Measurements from ENCODE around the gene PMFBP1.

The PMFBP1 gene, protein sequence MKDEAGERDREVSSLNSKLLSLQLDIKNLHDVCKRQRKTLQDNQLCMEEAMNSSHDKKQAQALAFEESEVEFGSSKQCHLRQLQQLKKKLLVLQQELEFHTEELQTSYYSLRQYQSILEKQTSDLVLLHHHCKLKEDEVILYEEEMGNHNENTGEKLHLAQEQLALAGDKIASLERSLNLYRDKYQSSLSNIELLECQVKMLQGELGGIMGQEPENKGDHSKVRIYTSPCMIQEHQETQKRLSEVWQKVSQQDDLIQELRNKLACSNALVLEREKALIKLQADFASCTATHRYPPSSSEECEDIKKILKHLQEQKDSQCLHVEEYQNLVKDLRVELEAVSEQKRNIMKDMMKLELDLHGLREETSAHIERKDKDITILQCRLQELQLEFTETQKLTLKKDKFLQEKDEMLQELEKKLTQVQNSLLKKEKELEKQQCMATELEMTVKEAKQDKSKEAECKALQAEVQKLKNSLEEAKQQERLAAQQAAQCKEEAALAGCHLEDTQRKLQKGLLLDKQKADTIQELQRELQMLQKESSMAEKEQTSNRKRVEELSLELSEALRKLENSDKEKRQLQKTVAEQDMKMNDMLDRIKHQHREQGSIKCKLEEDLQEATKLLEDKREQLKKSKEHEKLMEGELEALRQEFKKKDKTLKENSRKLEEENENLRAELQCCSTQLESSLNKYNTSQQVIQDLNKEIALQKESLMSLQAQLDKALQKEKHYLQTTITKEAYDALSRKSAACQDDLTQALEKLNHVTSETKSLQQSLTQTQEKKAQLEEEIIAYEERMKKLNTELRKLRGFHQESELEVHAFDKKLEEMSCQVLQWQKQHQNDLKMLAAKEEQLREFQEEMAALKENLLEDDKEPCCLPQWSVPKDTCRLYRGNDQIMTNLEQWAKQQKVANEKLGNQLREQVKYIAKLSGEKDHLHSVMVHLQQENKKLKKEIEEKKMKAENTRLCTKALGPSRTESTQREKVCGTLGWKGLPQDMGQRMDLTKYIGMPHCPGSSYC

DNA sequence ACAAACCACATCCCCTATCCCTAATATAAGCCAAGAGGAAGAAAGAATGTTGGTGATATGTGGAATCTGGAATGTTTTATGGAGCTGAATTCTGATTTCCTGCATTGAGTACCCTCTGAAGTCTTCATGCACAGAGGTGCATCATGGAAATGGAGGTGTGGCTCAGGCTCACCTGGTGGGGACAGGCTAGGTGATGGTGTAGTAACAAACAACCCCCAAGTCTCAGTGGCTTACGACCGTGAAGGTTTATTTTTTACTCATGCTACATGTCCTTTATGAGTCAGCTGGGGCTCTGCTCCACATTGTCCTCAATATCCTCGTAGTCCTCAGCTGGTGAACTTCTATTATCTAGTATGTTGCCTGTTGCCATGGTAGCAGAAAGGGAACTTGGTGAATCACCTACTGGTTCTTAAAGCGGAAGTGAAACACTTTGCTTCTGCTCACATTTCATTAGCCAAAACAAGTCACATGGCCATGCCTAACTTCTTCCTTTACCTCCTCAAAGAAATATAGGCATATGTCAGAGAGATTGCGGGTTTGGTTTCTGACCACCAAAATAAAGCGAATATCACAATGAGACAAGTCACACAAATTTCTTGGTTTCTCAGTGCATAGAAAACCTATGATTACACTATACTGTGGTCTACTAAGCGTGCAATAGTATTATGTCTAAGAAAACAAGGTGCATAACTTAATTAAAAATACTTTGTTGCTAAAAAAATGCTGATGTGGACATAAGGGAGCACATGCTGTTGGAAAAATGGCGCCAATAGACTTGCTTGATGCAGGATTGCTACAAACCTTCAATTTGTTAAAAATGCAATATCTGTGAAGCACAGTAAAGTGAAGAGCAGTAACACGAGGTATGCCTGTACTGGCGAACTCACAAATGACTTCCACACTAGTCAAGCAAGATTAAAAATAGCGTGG lies at the start of gene PMFBP1:
Gene PMFBP1, minus strand, starts transcription at position 51 of the 930 bp plus-strand sequence. CDS start 947 bp downstream, outside the sequence.
- Histone ChIP-seq H3K4me1 (ENCODE audit: control insufficient read depth in 2 of 2, insufficient read depth in 2 of 2, low read length in 2 of 2) (no peaks in the 10 kb centered on the region), H3K27me3 (ENCODE audit: control insufficient read depth in 2 of 2, insufficient read depth in 2 of 2, low read length in 2 of 2) (no peaks in the 10 kb centered on the region), H3K9me3 (ENCODE audit: control insufficient read depth in 2 of 2, low read length in 2 of 2) (no peaks in the 10 kb centered on the region), H3K36me3 (ENCODE audit: control insufficient read depth in 2 of 2, insufficient read depth in 2 of 2, low read length in 2 of 2) (no peaks in the 10 kb centered on the region), H3K4me3 (ENCODE audit: low read length in 2 of 2) (no peak within 1 kb of the TSS), H3K9ac (ENCODE audit: low read depth in 1 of 2, low read length in 2 of 2) (no peak within 1 kb of the TSS), H3K27ac (ENCODE audit: low read depth in 2 of 2, low read length in 2 of 2) (no peak within 1 kb of the TSS)

DNA sequence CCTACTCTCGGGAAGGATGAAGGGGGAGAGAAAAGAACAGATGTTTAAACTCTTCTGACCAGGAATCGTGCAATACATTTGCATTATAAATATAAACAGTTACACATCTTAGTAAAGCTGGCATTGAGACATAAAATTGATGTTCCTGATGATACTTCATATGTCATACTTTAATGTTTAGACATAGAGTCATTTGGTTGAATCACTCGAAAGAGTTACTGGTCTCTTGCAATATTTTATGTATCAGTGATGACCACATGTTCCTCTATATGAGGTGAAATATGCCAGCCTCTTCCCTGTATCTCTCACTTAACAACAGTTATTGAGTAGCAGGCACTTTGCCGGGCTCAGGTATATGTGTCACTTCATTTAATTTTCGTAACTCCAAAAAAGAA lies 49.7 kb upstream of the PMFBP1 start:
- no peaks in the 10 kb centered on the region for H3K36me3 ChIP-seq (ENCODE audit: control insufficient read depth in 2 of 2, insufficient read depth in 2 of 2, low read length in 2 of 2)
- H3K4me3 ChIP-seq (ENCODE audit: low read length in 2 of 2), result no peak overlapping the region
- no peaks in the 10 kb centered on the region for H3K9me3 ChIP-seq (ENCODE audit: control insufficient read depth in 2 of 2, low read length in 2 of 2)
- H3K9ac ChIP-seq (ENCODE audit: low read depth in 1 of 2, low read length in 2 of 2), result no peak overlapping the region
- peaks cover 0 to 2% of the 10 kb centered on the region in 2 donors for H3K4me1 ChIP-seq (ENCODE audit: control insufficient read depth in 2 of 2, insufficient read depth in 2 of 2, low read length in 2 of 2)
- H3K27ac ChIP-seq (ENCODE audit: low read depth in 2 of 2, low read length in 2 of 2), result no peak overlapping the region
- no peaks in the 10 kb centered on the region for H3K27me3 ChIP-seq (ENCODE audit: control insufficient read depth in 2 of 2, insufficient read depth in 2 of 2, low read length in 2 of 2)

DNA sequence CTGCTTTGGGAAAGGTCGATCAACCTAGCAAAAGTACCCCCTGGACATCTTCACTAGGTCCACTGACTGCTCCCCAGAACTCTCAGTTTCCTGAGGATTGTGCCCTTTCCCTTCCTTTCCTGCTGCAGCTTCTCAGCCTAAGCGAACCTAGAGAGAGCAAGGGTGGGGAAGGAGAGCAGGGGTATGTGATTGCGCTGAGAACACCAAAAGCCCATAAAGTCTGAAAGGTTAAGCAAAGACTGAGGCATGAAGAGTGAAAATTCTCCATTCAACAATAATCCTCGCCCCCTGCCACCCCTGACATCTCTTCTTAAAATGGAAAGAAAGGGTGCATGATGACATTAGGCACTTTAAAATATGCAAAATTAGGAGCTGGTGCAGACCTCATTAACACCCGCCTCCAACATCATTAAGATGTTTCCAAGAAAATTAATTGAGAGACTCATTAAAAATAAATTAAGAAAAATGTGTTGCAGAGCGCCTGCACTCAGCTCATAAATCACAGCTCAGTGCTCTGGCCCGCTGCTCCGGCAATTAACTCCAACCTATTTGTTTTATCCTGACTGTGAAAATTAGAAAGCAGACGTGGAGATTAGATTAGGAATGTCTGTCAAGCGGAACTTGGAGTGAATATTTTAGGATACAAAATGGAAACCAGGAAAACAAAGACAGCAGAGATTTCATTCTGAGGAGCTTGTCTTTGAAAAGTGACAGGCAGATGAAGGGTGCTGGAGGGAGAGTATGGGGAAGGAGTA lies 49.1 kb upstream of the PMFBP1 start:
- no peak overlapping the region for H3K27ac ChIP-seq (ENCODE audit: low read depth in 2 of 2, low read length in 2 of 2)
- H3K9ac ChIP-seq (ENCODE audit: low read depth in 1 of 2, low read length in 2 of 2), result no peak overlapping the region
- no peaks in the 10 kb centered on the region for H3K36me3 ChIP-seq (ENCODE audit: control insufficient read depth in 2 of 2, insufficient read depth in 2 of 2, low read length in 2 of 2)
- H3K4me1 ChIP-seq (ENCODE audit: control insufficient read depth in 2 of 2, insufficient read depth in 2 of 2, low read length in 2 of 2), result peaks cover 0 to 2% of the 10 kb centered on the region in 2 donors
- H3K9me3 ChIP-seq (ENCODE audit: control insufficient read depth in 2 of 2, low read length in 2 of 2), result no peaks in the 10 kb centered on the region
- no peak overlapping the region for H3K4me3 ChIP-seq (ENCODE audit: low read length in 2 of 2)
- H3K27me3 ChIP-seq (ENCODE audit: control insufficient read depth in 2 of 2, insufficient read depth in 2 of 2, low read length in 2 of 2), result no peaks in the 10 kb centered on the region

DNA sequence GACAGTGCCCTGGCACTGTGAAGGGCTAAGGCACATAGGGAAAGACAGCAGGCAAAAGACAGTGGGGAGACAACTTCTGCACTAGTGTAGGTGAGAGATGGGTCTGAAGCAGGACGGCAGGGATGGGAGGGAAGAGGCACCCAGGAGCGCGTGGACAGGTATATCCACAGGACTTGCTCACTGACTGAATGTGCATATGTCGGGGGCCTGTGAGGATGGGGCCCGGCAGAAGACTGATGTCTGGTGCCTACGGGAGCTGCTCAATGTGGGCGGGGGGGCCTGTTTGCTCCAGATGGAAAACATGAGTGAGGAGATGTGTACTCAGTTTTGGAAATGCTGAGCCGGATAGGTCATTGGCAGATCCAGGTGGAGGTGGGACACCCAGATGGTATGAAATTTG lies 47.3 kb upstream of the PMFBP1 start:
- Histone ChIP-seq H3K27me3 (ENCODE audit: control insufficient read depth in 2 of 2, insufficient read depth in 2 of 2, low read length in 2 of 2) (no peaks in the 10 kb centered on the region), H3K27ac (ENCODE audit: low read depth in 2 of 2, low read length in 2 of 2) (no peak overlapping the region), H3K9me3 (ENCODE audit: control insufficient read depth in 2 of 2, low read length in 2 of 2) (no peaks in the 10 kb centered on the region), H3K4me3 (ENCODE audit: low read length in 2 of 2) (no peak overlapping the region), H3K9ac (ENCODE audit: low read depth in 1 of 2, low read length in 2 of 2) (no peak overlapping the region), H3K36me3 (ENCODE audit: control insufficient read depth in 2 of 2, insufficient read depth in 2 of 2, low read length in 2 of 2) (no peaks in the 10 kb centered on the region), H3K4me1 (ENCODE audit: control insufficient read depth in 2 of 2, insufficient read depth in 2 of 2, low read length in 2 of 2) (no peaks in the 10 kb centered on the region)

DNA sequence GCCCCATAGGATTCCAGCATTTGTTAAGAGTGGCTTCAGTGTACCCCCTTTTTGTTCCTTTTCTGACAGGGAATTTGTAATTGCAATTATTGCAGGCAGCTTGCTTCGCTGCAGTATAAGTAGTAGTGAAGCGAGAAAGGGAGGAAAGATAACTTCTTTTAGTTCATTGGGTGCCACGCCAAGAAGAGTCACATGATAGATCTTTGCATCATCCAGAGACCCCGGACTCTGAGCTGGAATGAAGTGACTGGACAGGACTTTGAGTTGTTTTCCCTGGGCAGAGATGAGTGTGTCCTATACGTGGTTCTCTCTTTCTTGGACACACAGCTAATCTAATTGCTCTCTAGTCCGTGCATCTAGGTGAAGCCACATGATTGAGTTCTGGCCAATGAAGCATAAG lies 44.8 kb upstream of the PMFBP1 start:
- H3K27ac ChIP-seq (ENCODE audit: low read depth in 2 of 2, low read length in 2 of 2), result no peak overlapping the region
- no peaks in the 10 kb centered on the region for H3K36me3 ChIP-seq (ENCODE audit: control insufficient read depth in 2 of 2, insufficient read depth in 2 of 2, low read length in 2 of 2)
- H3K27me3 ChIP-seq (ENCODE audit: control insufficient read depth in 2 of 2, insufficient read depth in 2 of 2, low read length in 2 of 2), result no peaks in the 10 kb centered on the region
- H3K9ac ChIP-seq (ENCODE audit: low read depth in 1 of 2, low read length in 2 of 2), result no peak overlapping the region
- no peaks in the 10 kb centered on the region for H3K4me1 ChIP-seq (ENCODE audit: control insufficient read depth in 2 of 2, insufficient read depth in 2 of 2, low read length in 2 of 2)
- H3K9me3 ChIP-seq (ENCODE audit: control insufficient read depth in 2 of 2, low read length in 2 of 2), result no peaks in the 10 kb centered on the region
- H3K4me3 ChIP-seq (ENCODE audit: low read length in 2 of 2), result no peak overlapping the region

DNA sequence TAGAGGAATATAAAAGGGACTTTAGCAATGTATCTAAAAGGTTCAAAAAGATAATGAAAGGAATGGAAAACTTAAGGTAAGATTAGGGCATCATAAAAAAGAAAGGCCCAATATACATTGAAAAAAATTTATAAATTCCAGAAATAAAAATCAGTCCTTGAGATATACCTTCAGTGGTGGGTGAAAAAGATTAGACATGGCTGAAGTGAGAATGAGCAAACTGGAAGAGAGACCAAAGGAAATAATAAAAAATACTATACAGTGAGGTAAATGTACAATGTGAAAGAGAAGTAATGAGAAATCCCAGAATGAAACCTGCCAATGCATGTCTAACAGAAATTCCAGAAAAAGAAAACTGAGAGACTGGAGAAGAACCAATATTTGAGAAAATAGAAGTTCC lies 42.9 kb upstream of the PMFBP1 start:
- H3K27ac ChIP-seq (ENCODE audit: low read depth in 2 of 2, low read length in 2 of 2), result no peak overlapping the region
- no peaks in the 10 kb centered on the region for H3K9me3 ChIP-seq (ENCODE audit: control insufficient read depth in 2 of 2, low read length in 2 of 2)
- no peak overlapping the region for H3K4me3 ChIP-seq (ENCODE audit: low read length in 2 of 2)
- no peak overlapping the region for H3K9ac ChIP-seq (ENCODE audit: low read depth in 1 of 2, low read length in 2 of 2)
- H3K27me3 ChIP-seq (ENCODE audit: control insufficient read depth in 2 of 2, insufficient read depth in 2 of 2, low read length in 2 of 2), result no peaks in the 10 kb centered on the region
- no peaks in the 10 kb centered on the region for H3K4me1 ChIP-seq (ENCODE audit: control insufficient read depth in 2 of 2, insufficient read depth in 2 of 2, low read length in 2 of 2)
- no peaks in the 10 kb centered on the region for H3K36me3 ChIP-seq (ENCODE audit: control insufficient read depth in 2 of 2, insufficient read depth in 2 of 2, low read length in 2 of 2)

DNA sequence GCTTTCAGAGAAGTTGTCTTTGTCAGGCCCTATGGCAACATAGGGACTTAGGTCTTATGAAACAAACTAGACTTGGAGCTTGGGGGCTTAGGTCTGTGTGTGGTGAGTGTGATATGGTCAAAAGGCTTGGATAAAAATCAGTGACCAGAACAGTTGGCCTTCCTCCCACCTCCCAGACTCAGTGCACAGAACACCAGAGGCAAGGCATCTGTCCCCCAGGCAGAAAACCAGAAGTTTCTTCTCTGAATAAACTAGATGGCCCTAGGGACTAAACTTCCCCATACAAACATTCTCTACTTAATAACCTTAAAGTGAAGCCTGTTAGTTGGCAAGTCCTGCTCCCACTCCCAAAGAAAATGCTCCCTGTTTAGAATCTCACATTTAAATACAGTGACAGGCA lies 39.2 kb upstream of the PMFBP1 start:
- Histone ChIP-seq H3K4me1 (ENCODE audit: control insufficient read depth in 2 of 2, insufficient read depth in 2 of 2, low read length in 2 of 2) (no peaks in the 10 kb centered on the region), H3K9me3 (ENCODE audit: control insufficient read depth in 2 of 2, low read length in 2 of 2) (no peaks in the 10 kb centered on the region), H3K9ac (ENCODE audit: low read depth in 1 of 2, low read length in 2 of 2) (no peak overlapping the region), H3K4me3 (ENCODE audit: low read length in 2 of 2) (no peak overlapping the region), H3K27ac (ENCODE audit: low read depth in 2 of 2, low read length in 2 of 2) (no peak overlapping the region), H3K27me3 (ENCODE audit: control insufficient read depth in 2 of 2, insufficient read depth in 2 of 2, low read length in 2 of 2) (no peaks in the 10 kb centered on the region), H3K36me3 (ENCODE audit: control insufficient read depth in 2 of 2, insufficient read depth in 2 of 2, low read length in 2 of 2) (no peaks in the 10 kb centered on the region)

DNA sequence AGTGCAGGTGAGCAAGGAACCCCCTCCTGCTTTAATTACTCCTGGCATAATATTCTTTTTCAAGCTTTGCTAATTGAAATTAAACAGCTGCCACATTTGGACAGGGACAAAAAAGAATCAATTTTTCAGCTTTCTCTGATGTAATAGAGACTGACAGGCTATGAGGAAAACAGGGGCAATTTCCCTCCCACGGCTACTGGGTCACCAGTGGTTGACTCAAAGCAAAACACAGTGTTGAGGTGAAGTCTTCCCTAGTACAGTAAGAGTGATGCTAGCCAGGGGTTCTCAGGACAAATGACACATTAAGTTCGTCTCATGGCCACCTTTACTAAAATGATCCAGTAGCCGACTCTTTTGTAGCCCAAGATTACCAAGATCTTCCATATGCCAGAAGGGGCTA lies 38.6 kb upstream of the PMFBP1 start:
- no peaks in the 10 kb centered on the region for H3K27me3 ChIP-seq (ENCODE audit: control insufficient read depth in 2 of 2, insufficient read depth in 2 of 2, low read length in 2 of 2)
- no peak overlapping the region for H3K9ac ChIP-seq (ENCODE audit: low read depth in 1 of 2, low read length in 2 of 2)
- H3K27ac ChIP-seq (ENCODE audit: low read depth in 2 of 2, low read length in 2 of 2), result no peak overlapping the region
- H3K9me3 ChIP-seq (ENCODE audit: control insufficient read depth in 2 of 2, low read length in 2 of 2), result no peaks in the 10 kb centered on the region
- no peaks in the 10 kb centered on the region for H3K4me1 ChIP-seq (ENCODE audit: control insufficient read depth in 2 of 2, insufficient read depth in 2 of 2, low read length in 2 of 2)
- H3K4me3 ChIP-seq (ENCODE audit: low read length in 2 of 2), result no peak overlapping the region
- no peaks in the 10 kb centered on the region for H3K36me3 ChIP-seq (ENCODE audit: control insufficient read depth in 2 of 2, insufficient read depth in 2 of 2, low read length in 2 of 2)

DNA sequence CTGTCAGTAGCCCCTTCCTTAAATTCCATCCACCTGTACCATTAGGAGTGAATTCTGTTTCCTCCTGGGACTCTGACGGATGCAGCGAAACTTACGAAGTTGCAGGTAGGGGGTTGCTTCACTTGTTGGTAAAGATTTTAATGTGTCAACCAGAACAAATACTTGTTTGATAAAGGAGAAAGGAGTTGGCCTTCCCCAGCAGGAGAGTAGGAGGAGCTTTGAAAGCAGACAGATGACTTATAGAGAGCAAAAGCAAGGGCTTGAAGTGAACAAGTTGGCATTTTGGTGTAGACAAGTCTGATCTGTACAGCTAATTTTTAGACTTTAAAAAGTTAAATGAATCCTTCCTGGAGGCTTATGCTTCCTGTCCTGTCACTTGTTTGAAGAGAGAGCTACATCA lies 38.1 kb upstream of the PMFBP1 start:
- H3K27me3 ChIP-seq (ENCODE audit: control insufficient read depth in 2 of 2, insufficient read depth in 2 of 2, low read length in 2 of 2), result no peaks in the 10 kb centered on the region
- no peak overlapping the region for H3K4me3 ChIP-seq (ENCODE audit: low read length in 2 of 2)
- no peaks in the 10 kb centered on the region for H3K9me3 ChIP-seq (ENCODE audit: control insufficient read depth in 2 of 2, low read length in 2 of 2)
- no peaks in the 10 kb centered on the region for H3K36me3 ChIP-seq (ENCODE audit: control insufficient read depth in 2 of 2, insufficient read depth in 2 of 2, low read length in 2 of 2)
- no peak overlapping the region for H3K27ac ChIP-seq (ENCODE audit: low read depth in 2 of 2, low read length in 2 of 2)
- no peaks in the 10 kb centered on the region for H3K4me1 ChIP-seq (ENCODE audit: control insufficient read depth in 2 of 2, insufficient read depth in 2 of 2, low read length in 2 of 2)
- H3K9ac ChIP-seq (ENCODE audit: low read depth in 1 of 2, low read length in 2 of 2), result no peak overlapping the region
